ENCODE data around the gene HELZ2.

The HELZ2 gene

GRCh38 chr20:63547725-63548480 lies 26.1 kb downstream of the HELZ2 start, which contains the start of gene SRMS:
SRMS (minus strand) TSS chr20:63547749; CDS start chr20:63547463, 286 bp downstream.
- no peak for DNase-seq (ENCODE audit: low read depth, low spot score)
- in situ Hi-C loops (cut with HindIII; ENCODE audit: low sequenced_read_pairs): no loop called here
- no peak within 1 kb of the TSS for H3K4me3 ChIP-seq (ENCODE audit: low read depth, low read length)
- TF ChIP-seq CTCF (IDR thresholded peaks at IDR 0.05; ENCODE audit: low read depth, low read length): no peak

GRCh38 chr20:63546956-63547724 lies 26.9 kb downstream of the HELZ2 start:
- no peak overlapping the region for H3K4me3 ChIP-seq (ENCODE audit: low read depth, low read length)
- no peak for DNase-seq (ENCODE audit: low read depth, low spot score)
- no peak for TF ChIP-seq CTCF (IDR thresholded peaks at IDR 0.05; ENCODE audit: low read depth, low read length)
- in situ Hi-C loops (cut with HindIII; ENCODE audit: low sequenced_read_pairs): no loop called here

GRCh38 chr20:63546256-63546955 lies 27.6 kb downstream of the HELZ2 start:
- no peak for TF ChIP-seq CTCF (IDR thresholded peaks at IDR 0.05; ENCODE audit: low read depth, low read length)
- in situ Hi-C loops (cut with HindIII; ENCODE audit: low sequenced_read_pairs): no loop called here

GRCh38 chr20:63545814-63546213 lies 28.2 kb downstream of the HELZ2 start:
- in situ Hi-C loops (cut with HindIII; ENCODE audit: low sequenced_read_pairs): no loop called here
- no peak for DNase-seq (ENCODE audit: low read depth, low spot score)
- no peak overlapping the region for H3K4me3 ChIP-seq (ENCODE audit: low read depth, low read length)
- no peak for TF ChIP-seq CTCF (IDR thresholded peaks at IDR 0.05; ENCODE audit: low read depth, low read length)

More at GRCh38 chr20:63546256-63546955, 27.6 kb downstream of the HELZ2 start:
- DNase-seq (ENCODE audit: low read depth, low spot score): no peak
- H3K4me3 ChIP-seq (ENCODE audit: low read depth, low read length): no peak overlapping the region

GRCh38 chr20:63544958-63545516 lies 29.0 kb downstream of the HELZ2 start:
- H3K4me3 ChIP-seq (ENCODE audit: low read depth, low read length): no peak overlapping the region
- no peak for DNase-seq (ENCODE audit: low read depth, low spot score)
- in situ Hi-C loops (cut with HindIII; ENCODE audit: low sequenced_read_pairs): no loop called here
- TF ChIP-seq CTCF (IDR thresholded peaks at IDR 0.05; ENCODE audit: low read depth, low read length): no peak
